Endothelial cell of umbilical vein (primary cell): Measurements from ENCODE around the gene ROBO2. TPM values are rescaled to one million over a fixed set of nuclear protein-coding genes. Genes with fewer than 3 reads are reported as not detected.

Experiments used
- BruUV-seq: library from RNA; stranded (reverse); fragments of 400-500 nt; replicated peaks from 2 replicates; lab custom pipeline; 2021; lab: Mats Ljungman, UMichigan
- CTCF ChIA-PET: fragments of 300-600, 350-600 bp; sonication (Branson Sonifier 250); formaldehyde crosslinking; loops from one replicate; lab custom pipeline; 2021; ENCODE audit warnings: antibody characterized with exemption, inconsistent platforms; lab: Charles Lee
- POLR2A ChIA-PET: fragments of 300-600, 350-600 bp; sonication (Branson Sonifier 250); formaldehyde crosslinking; loops from one replicate; lab custom pipeline; 2021; ENCODE audit warnings: antibody characterized with exemption, inconsistent platforms; lab: Charles Lee
- DNase-seq: peaks from one replicate; pipeline ENCODE4 v3.0.0-alpha.2; 2011; ENCODE audit warnings: low read depth, low spot score
- FAIRE-seq: peaks from 2 replicates; lab custom pipeline; 2011; peaks lifted over from hg19 to GRCh38; lab: Jason Lieb, UNC
- H2AFZ ChIP-seq: 2 replicates; pipeline ENCODE4 v1.6.0; 2012; ENCODE audit warnings: low read depth, low read length, control low read depth, inconsistent platforms
- H3K27ac ChIP-seq: 2 replicates; pipeline ENCODE4 v1.5.1; 2011; ENCODE audit warnings: low read depth, mild to moderate bottlenecking, control low read depth, low read length, moderate library complexity; ENCODE audit not compliant: insufficient read depth
- H3K27me3 ChIP-seq, 2 experiments: 2 replicates each; pipeline versions ENCODE4 v1.6.0 to v1.6.1; 2011; ENCODE audit warnings: low read length in 2 of 2, mixed read lengths in 1 of 2; ENCODE audit not compliant: control insufficient read depth in 2 of 2, insufficient read depth in 2 of 2
- H3K36me3 ChIP-seq, 2 experiments: 2 replicates in 1 of 2; 3 replicates in 1 of 2; pipeline ENCODE4 v1.5.1; 2011; ENCODE audit warnings: low read length in 2 of 2, mild to moderate bottlenecking in 1 of 2, moderate library complexity in 1 of 2; ENCODE audit not compliant: control insufficient read depth in 2 of 2, insufficient read depth in 2 of 2; ENCODE audit errors: extremely low read depth in 1 of 2
- H3K4me1 ChIP-seq: 3 replicates; pipeline ENCODE4 v1.5.1; 2011; ENCODE audit warnings: mild to moderate bottlenecking, low read length; ENCODE audit not compliant: control insufficient read depth, insufficient read depth; ENCODE audit errors: extremely low read depth
- H3K4me2 ChIP-seq: 2 replicates; pipeline ENCODE4 v1.6.1; 2011; ENCODE audit warnings: low read length, control low read depth, mixed read lengths; ENCODE audit not compliant: insufficient read depth
- H3K4me3 ChIP-seq, 3 experiments: fragments of 200-600 bp in 1 of 3; sonication (generic), shearing (Covaris generic) in 1 of 3; replicated peaks in 1 of 3; 2 replicates each; pipeline ENCODE4 v1.5.1; 2011 to 2016; ENCODE audit warnings: control low read depth in 3 of 3, low read length in 3 of 3, mild to moderate bottlenecking in 2 of 3, inconsistent platforms in 1 of 3, low read depth in 1 of 3, moderate library complexity in 1 of 3; ENCODE audit not compliant: insufficient read depth in 1 of 3
- H3K79me2 ChIP-seq: 2 replicates; pipeline ENCODE4 v1.6.0; 2012; ENCODE audit warnings: low read length, inconsistent platforms; ENCODE audit not compliant: control insufficient read depth, insufficient read depth
- H3K9ac ChIP-seq: replicated peaks from 2 replicates; pipeline ENCODE3; 2011; ENCODE audit warnings: low read length, control low read depth; ENCODE audit not compliant: insufficient read depth; ENCODE audit errors: extremely low read depth
- H3K9me1 ChIP-seq: replicated peaks from 3 replicates; pipeline ENCODE4 v1.6.0; 2011; ENCODE audit warnings: mild to moderate bottlenecking, low read length; ENCODE audit not compliant: control insufficient read depth, insufficient read depth; ENCODE audit errors: extremely low read depth
- H3K9me3 ChIP-seq: replicated peaks from 2 replicates; pipeline ENCODE4 v1.5.1; 2012; ENCODE audit warnings: low read length, inconsistent platforms; ENCODE audit not compliant: control insufficient read depth, insufficient read depth
- H4K20me1 ChIP-seq: replicated peaks from 2 replicates; pipeline ENCODE3; 2011; ENCODE audit warnings: mild to moderate bottlenecking, low read length; ENCODE audit not compliant: control insufficient read depth, insufficient read depth; ENCODE audit errors: extremely low read depth
- EZH2 ChIP-seq: IDR thresholded peaks from 2 replicates; pipeline ENCODE4 v1.6.1; 2012; ENCODE audit warnings: borderline replicate concordance, low read depth, mild to moderate bottlenecking, moderate library complexity, low read length, inconsistent platforms; ENCODE audit not compliant: severe bottlenecking
- FOS ChIP-seq: IDR thresholded peaks from 2 replicates; pipeline ENCODE4 v1.6.1; 2011; ENCODE audit warnings: mild to moderate bottlenecking, low read length, moderate library complexity, borderline replicate concordance; ENCODE audit not compliant: insufficient read depth
- GATA2 ChIP-seq: IDR thresholded peaks from 2 replicates; pipeline ENCODE4 v1.7.0; 2011; ENCODE audit warnings: low read depth, mild to moderate bottlenecking, moderate library complexity, mixed read lengths, low read length; ENCODE audit not compliant: insufficient read length, insufficient read depth
- JUN ChIP-seq: IDR thresholded peaks from 2 replicates; pipeline ENCODE4 v1.6.1; 2011; ENCODE audit warnings: borderline replicate concordance, low read depth; ENCODE audit not compliant: insufficient read length, insufficient read depth
- MYC ChIP-seq: IDR thresholded peaks from one replicate; pipeline ENCODE4 v1.6.1; 2011; ENCODE audit warnings: mild to moderate bottlenecking, low read depth, low read length
- POLR2A ChIP-seq: IDR thresholded peaks from 2 replicates; pipeline ENCODE4 v1.6.1; 2012; ENCODE audit warnings: low read depth, mild to moderate bottlenecking, control low read depth, low read length
- POLR2AphosphoS5 ChIP-seq: IDR thresholded peaks from 2 replicates; pipeline ENCODE4 v1.6.1; 2012; ENCODE audit warnings: low read depth, mild to moderate bottlenecking, control low read depth, low read length, moderate library complexity; ENCODE audit not compliant: insufficient read depth
- dilution Hi-C: fragments of 300-500 bp; cut with MboI; formaldehyde crosslinking; loops from one replicate; pipeline ENCODE4 v1.15.0; 2019; ENCODE audit warnings: low sequenced_read_pairs; ENCODE audit not compliant: extremely low pct_ligation_motif_present
- intact Hi-C: fragments of 100-400 bp; cut with micrococcal nuclease; formaldehyde crosslinking; loops from one replicate; pipeline ENCODE4 v1.10.0; 2022
- polyA plus RNA-seq, 4 experiments: library from polyadenylated mRNA; depleted of rRNA in 3 of 4; stranded (reverse) in 3 of 4; unstranded in 1 of 4; fragments of >200 nt; gene quantifications; 2 replicates each; pipeline versions ENCODE4 v1.2.1 to v1.2.3, GENCODE V29; 2011 to 2012; ENCODE audit warnings: missing spikeins in 1 of 4
- total RNA-seq: library from RNA; stranded (reverse); gene quantifications from 2 replicates; pipeline ENCODE4 v1.2.3, GENCODE V29; 2021
- TF ChIP-seq, protein P1 (sequence below), 2 donors: IDR thresholded peaks; 1 replicate in 1 of 2; 2 replicates in 1 of 2; pipeline ENCODE4 v1.5.1; 2011; ENCODE audit warnings: low read length in 2 of 2, mild to moderate bottlenecking in 2 of 2, moderate library complexity in 2 of 2, control low read depth in 1 of 2, inconsistent platforms in 1 of 2, low read depth in 1 of 2; ENCODE audit not compliant: insufficient read depth in 1 of 2; ENCODE audit errors: extremely low read depth in 1 of 2
- TF ChIP-seq, protein P2 (sequence below): IDR thresholded peaks from 2 replicates; pipeline ENCODE4 v1.6.1; 2011; ENCODE audit not compliant: insufficient read depth, insufficient read length

The ROBO2 gene
- total and polyA plus RNA-seq, 2 donors (not counting 3 experiments of a cell fraction or from before 2014, with no cell fraction given), result not detected

DNA sequence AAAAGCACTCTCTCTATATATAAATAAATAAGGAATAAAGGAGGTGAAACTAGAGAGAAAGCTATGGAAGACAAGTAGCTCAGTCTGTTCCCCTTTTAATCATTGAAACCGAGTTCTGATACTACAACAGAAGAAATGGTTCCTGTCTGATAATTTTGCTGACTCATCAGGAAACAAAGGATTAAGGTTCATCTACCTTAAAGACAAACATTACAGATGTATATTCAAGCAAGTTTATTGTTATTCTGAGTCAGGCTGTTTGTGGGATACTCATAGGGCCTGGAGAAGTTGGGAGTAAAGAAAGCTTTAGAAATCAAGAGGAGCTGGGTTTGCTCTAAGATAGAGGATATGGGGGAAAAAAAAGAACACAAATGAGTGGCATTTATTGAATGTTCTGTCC, 566.0 kb downstream of the ROBO2 start:
- intact Hi-C loops (no loop called here), dilution Hi-C loops (no loop called here)
- Histone ChIP-seq H3K9me1 (no peaks in the 10 kb centered on the region), H3K9ac (no peak overlapping the region), H3K9me3 (no peaks in the 10 kb centered on the region), H3K27me3 (no peaks in the 10 kb centered on the region), H3K36me3 (no peaks in the 10 kb centered on the region), H3K4me1 (no peaks in the 10 kb centered on the region), H3K27ac (no peak overlapping the region), H4K20me1 (no peaks in the 10 kb centered on the region), H3K79me2 (no peaks in the 10 kb centered on the region), H3K4me2 (no peak overlapping the region), H2AFZ (no peak overlapping the region), H3K4me3 (no peak overlapping the region)
- no TSS peak for BruUV-seq
- FAIRE-seq, result no peak
- ChIA-PET POLR2A (no interaction called here), CTCF (no interaction called here)
- no peak for DNase-seq
- TF ChIP-seq JUN (no peak), MYC (no peak), POLR2AphosphoS5 (no peak), POLR2A (no peak), GATA2 (no peak), FOS (no peak), EZH2 (no peak)
- TF ChIP-seq, protein P1, sequence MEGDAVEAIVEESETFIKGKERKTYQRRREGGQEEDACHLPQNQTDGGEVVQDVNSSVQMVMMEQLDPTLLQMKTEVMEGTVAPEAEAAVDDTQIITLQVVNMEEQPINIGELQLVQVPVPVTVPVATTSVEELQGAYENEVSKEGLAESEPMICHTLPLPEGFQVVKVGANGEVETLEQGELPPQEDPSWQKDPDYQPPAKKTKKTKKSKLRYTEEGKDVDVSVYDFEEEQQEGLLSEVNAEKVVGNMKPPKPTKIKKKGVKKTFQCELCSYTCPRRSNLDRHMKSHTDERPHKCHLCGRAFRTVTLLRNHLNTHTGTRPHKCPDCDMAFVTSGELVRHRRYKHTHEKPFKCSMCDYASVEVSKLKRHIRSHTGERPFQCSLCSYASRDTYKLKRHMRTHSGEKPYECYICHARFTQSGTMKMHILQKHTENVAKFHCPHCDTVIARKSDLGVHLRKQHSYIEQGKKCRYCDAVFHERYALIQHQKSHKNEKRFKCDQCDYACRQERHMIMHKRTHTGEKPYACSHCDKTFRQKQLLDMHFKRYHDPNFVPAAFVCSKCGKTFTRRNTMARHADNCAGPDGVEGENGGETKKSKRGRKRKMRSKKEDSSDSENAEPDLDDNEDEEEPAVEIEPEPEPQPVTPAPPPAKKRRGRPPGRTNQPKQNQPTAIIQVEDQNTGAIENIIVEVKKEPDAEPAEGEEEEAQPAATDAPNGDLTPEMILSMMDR (IDR thresholded peaks at IDR 0.05; ENCODE audit: extremely low read depth in 1 of 2, insufficient read depth in 1 of 2, low read depth in 1 of 2, low read length in 2 of 2), result no peak
- TF ChIP-seq, protein P2, sequence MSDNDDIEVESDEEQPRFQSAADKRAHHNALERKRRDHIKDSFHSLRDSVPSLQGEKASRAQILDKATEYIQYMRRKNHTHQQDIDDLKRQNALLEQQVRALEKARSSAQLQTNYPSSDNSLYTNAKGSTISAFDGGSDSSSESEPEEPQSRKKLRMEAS, result no peak
